IMR-90 (cell line): ENCODE results near the gene SDCCAG8.

Experiments
- BHLHE40 ChIP-seq: fragments of 150-350 bp; IDR thresholded peaks from 2 replicates; pipeline ENCODE4 v1.6.1; 2016; ENCODE audit warnings: mild to moderate bottlenecking, low read depth, low read length
- CEBPB ChIP-seq: IDR thresholded peaks from 2 replicates; pipeline ENCODE4 v1.6.1; 2012; ENCODE audit warnings: low read depth, low read length, improper control_type of control experiment
- MAFK ChIP-seq: IDR thresholded peaks from 2 replicates; pipeline ENCODE4 v1.6.1; 2012; ENCODE audit warnings: low read depth, low read length, improper control_type of control experiment
- MAZ ChIP-seq: IDR thresholded peaks from 2 replicates; pipeline ENCODE4 v1.6.1; 2012; ENCODE audit warnings: low read depth, mild to moderate bottlenecking, low read length, improper control_type of control experiment, moderate library complexity, borderline replicate concordance
- POLR2A ChIP-seq: IDR thresholded peaks from 2 replicates; pipeline ENCODE4 v1.6.1; 2012; ENCODE audit warnings: mild to moderate bottlenecking, low read depth, low read length
- RAD21 ChIP-seq: IDR thresholded peaks from 2 replicates; pipeline ENCODE4 v1.6.1; 2012; ENCODE audit warnings: low read length, improper control_type of control experiment
- SMC3 ChIP-seq: fragments of 150-350 bp; IDR thresholded peaks from 2 replicates; pipeline ENCODE4 v1.6.1; 2016; ENCODE audit warnings: low read depth, mild to moderate bottlenecking, antibody characterized with exemption, low read length, moderate library complexity
- TF ChIP-seq, protein P1 (sequence below): conservative IDR thresholded peaks from 2 replicates; pipeline ENCODE4 v1.5.1; 2012; ENCODE audit warnings: mild to moderate bottlenecking, low read depth, low read length, improper control_type of control experiment
- TF ChIP-seq, protein P2 (sequence below): fragments of 150-350 bp; IDR thresholded peaks from 2 replicates; pipeline ENCODE4 v1.6.1; 2017; ENCODE audit warnings: mild to moderate bottlenecking, antibody characterized with exemption, low read length, low read depth

DNA sequence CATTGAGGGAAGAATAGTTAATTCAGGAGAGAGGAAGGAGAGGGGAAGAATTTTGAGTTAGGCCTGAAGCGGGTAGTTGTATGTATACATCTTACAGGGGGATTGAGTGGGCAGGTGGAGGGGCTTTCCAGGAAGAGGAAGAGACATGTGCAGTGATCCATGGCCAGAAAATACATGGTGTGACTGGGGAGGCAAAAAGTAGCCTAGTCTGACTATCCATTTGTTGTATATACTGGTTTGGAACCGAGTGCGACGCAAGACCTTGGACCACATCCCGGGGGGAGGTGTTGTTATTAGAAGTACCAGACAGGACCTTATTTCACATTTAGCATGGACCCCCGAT is 158.3 kb downstream of the SDCCAG8 start:
- TF ChIP-seq POLR2A = no peak
- TF ChIP-seq, protein P1, sequence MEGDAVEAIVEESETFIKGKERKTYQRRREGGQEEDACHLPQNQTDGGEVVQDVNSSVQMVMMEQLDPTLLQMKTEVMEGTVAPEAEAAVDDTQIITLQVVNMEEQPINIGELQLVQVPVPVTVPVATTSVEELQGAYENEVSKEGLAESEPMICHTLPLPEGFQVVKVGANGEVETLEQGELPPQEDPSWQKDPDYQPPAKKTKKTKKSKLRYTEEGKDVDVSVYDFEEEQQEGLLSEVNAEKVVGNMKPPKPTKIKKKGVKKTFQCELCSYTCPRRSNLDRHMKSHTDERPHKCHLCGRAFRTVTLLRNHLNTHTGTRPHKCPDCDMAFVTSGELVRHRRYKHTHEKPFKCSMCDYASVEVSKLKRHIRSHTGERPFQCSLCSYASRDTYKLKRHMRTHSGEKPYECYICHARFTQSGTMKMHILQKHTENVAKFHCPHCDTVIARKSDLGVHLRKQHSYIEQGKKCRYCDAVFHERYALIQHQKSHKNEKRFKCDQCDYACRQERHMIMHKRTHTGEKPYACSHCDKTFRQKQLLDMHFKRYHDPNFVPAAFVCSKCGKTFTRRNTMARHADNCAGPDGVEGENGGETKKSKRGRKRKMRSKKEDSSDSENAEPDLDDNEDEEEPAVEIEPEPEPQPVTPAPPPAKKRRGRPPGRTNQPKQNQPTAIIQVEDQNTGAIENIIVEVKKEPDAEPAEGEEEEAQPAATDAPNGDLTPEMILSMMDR = no peak
- no peak for TF ChIP-seq MAFK
- no peak for TF ChIP-seq BHLHE40
- no peak for TF ChIP-seq CEBPB
- TF ChIP-seq, protein P2, sequence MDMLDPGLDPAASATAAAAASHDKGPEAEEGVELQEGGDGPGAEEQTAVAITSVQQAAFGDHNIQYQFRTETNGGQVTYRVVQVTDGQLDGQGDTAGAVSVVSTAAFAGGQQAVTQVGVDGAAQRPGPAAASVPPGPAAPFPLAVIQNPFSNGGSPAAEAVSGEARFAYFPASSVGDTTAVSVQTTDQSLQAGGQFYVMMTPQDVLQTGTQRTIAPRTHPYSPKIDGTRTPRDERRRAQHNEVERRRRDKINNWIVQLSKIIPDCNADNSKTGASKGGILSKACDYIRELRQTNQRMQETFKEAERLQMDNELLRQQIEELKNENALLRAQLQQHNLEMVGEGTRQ = no peak
- no peak for TF ChIP-seq RAD21
- no peak for TF ChIP-seq SMC3
- no peak for TF ChIP-seq MAZ
